ENCODE results near the gene VPS18. TPM values are rescaled to one million over a fixed set of nuclear protein-coding genes. Genes with fewer than 3 reads are reported as not detected.

The VPS18 gene
- total RNA-seq, 1 experiment from 2014 or later: 16.9 TPM

DNA sequence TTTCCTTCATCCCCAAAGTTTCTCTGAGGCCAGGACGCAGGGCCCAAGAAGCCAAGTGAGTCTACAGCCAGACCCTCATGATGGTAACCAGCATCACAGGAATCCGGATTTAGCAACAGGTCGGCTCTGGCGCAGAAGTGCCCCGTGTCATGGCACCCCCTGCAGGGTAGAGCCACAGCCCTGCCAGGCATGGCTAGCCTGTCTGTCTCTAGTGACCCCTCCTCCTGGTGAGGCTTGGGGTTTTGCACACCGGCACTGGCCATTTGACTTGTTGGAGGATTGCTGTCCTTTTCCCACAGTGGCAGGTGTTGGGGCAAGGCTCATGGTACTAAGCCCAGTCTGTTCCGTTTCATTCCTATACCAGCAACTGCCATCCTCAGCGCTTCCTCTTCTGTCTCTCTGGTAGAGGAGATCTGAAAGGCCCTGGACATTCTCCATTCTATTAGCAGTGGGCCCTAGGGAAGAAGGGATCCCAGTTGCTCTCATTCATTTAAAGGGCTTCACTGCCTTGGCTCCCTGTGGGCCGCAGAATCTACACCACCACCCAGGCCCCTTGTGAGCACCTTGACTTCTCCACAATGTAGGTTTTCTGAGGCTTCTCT, 49.6 kb downstream of the VPS18 start:
- Histone ChIP-seq H3K4me2 (ENCODE audit: low read length) (no peak overlapping the region), H3K9me2 (ENCODE audit: insufficient read depth) (no peaks in the 10 kb centered on the region), H4K20me1 (ENCODE audit: insufficient read depth) (no peaks in the 10 kb centered on the region), H3K9me3 (ENCODE audit: control insufficient read depth in 1 of 2, insufficient read depth in 1 of 2, low read depth in 1 of 2, low read length in 2 of 2) (no peaks in the 10 kb centered on the region), H3K4me3 (replicated peaks in 1 of 2; ENCODE audit: low read depth in 1 of 2, low read length in 2 of 2) (no peak overlapping the region), H3K79me2 (ENCODE audit: insufficient read depth, low read length) (no peaks in the 10 kb centered on the region), H3K36me3 (ENCODE audit: control insufficient read depth in 1 of 2, insufficient read depth in 2 of 2, low read length in 2 of 2) (no peaks in the 10 kb centered on the region), H3K4me1 (ENCODE audit: control insufficient read depth in 1 of 2, insufficient read depth in 2 of 2, low read length in 2 of 2) (peaks cover 12 to 18% of the 10 kb centered on the region in 2 experiments; a peak in 3 of 4 replicates), H3K27me3 (ENCODE audit: insufficient read depth, low read length) (no peaks in the 10 kb centered on the region), H3K9ac (ENCODE audit: low read length) (no peak overlapping the region), H3K27ac (ENCODE audit: low read depth, low read length) (no peak overlapping the region), H2AFZ (ENCODE audit: low read depth, low read length, poor library complexity, severe bottlenecking) (no peak overlapping the region)
- no peak for ATAC-seq
- intact Hi-C loops (cut with micrococcal nuclease): no loop called here
- DNase-seq (ENCODE audit: low read depth, low spot score): no peak
- CTCF ChIA-PET: no interaction called here
- TF ChIP-seq, protein P1, sequence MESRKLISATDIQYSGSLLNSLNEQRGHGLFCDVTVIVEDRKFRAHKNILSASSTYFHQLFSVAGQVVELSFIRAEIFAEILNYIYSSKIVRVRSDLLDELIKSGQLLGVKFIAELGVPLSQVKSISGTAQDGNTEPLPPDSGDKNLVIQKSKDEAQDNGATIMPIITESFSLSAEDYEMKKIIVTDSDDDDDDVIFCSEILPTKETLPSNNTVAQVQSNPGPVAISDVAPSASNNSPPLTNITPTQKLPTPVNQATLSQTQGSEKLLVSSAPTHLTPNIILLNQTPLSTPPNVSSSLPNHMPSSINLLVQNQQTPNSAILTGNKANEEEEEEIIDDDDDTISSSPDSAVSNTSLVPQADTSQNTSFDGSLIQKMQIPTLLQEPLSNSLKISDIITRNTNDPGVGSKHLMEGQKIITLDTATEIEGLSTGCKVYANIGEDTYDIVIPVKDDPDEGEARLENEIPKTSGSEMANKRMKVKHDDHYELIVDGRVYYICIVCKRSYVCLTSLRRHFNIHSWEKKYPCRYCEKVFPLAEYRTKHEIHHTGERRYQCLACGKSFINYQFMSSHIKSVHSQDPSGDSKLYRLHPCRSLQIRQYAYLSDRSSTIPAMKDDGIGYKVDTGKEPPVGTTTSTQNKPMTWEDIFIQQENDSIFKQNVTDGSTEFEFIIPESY (IDR thresholded peaks at IDR 0.05; ENCODE audit: extremely low read depth, insufficient replicate concordance, low read length): no peak
- TF ChIP-seq, protein P2, sequence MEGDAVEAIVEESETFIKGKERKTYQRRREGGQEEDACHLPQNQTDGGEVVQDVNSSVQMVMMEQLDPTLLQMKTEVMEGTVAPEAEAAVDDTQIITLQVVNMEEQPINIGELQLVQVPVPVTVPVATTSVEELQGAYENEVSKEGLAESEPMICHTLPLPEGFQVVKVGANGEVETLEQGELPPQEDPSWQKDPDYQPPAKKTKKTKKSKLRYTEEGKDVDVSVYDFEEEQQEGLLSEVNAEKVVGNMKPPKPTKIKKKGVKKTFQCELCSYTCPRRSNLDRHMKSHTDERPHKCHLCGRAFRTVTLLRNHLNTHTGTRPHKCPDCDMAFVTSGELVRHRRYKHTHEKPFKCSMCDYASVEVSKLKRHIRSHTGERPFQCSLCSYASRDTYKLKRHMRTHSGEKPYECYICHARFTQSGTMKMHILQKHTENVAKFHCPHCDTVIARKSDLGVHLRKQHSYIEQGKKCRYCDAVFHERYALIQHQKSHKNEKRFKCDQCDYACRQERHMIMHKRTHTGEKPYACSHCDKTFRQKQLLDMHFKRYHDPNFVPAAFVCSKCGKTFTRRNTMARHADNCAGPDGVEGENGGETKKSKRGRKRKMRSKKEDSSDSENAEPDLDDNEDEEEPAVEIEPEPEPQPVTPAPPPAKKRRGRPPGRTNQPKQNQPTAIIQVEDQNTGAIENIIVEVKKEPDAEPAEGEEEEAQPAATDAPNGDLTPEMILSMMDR (IDR thresholded peaks at IDR 0.05 in 2 of 3, conservative IDR thresholded peaks at IDR 0.05 in 1 of 3; ENCODE audit: borderline replicate concordance in 1 of 3, insufficient read depth in 1 of 3, low read depth in 2 of 3, low read length in 2 of 3): no peak
- TF ChIP-seq SP1 (IDR thresholded peaks at IDR 0.05; ENCODE audit: low read depth): no peak
- no peak for TF ChIP-seq POLR2AphosphoS5 (IDR thresholded peaks at IDR 0.05; ENCODE audit: low read depth, low read length)
- TF ChIP-seq TCF7L2 (IDR thresholded peaks at IDR 0.05; ENCODE audit: borderline replicate concordance, extremely low read depth, insufficient read depth, insufficient read length): no peak
- TF ChIP-seq SRF (IDR thresholded peaks at IDR 0.05; ENCODE audit: low read depth): no peak
- POLR2A ChIA-PET: interaction anchor here (3.5 kb wide), 1 partner anchor 9 kb away, joined by 39 read pairs; the partner anchor contains the start of gene CHAC1
- no TSS peak for BruUV-seq (replicated peaks)
- RAD21 ChIA-PET (ENCODE audit: low non-redundant PET in 1 of 2, low total read pairs in 2 of 2, uncharacterized antibody in 2 of 2, unreplicated experiment in 2 of 2): no interaction called here

Measured in HCT116 (cell line).